ENCODE results near the gene KLHL11.

The KLHL11 gene

GRCh38 chr17:41806685-41807445 is 58.4 kb downstream of the KLHL11 start:
- DNase-seq, result no peak

Measured in hematopoietic multipotent progenitor cell treated with erythropoietin and hydrocortisone succinate and interleukin-3 and kit ligand, for 4 days (in vitro differentiated cells).